GM12878 (cell line): ENCODE measurements around the gene MARCHF10. TPM values are rescaled to one million over a fixed set of nuclear protein-coding genes. Genes with fewer than 3 reads are reported as not detected.

Source experiments
- ATAC-seq: fragments of 200-7000 bp; cut with Tn5 transposase; 3 replicates; pipeline ENCODE4 v1.9.1; 2020; ENCODE audit warnings: mild to moderate bottlenecking, moderate library complexity
- BruUV-seq: library from RNA; stranded (reverse); fragments of 400-500 nt; replicated peaks from 2 replicates; lab custom pipeline; 2021; lab: Mats Ljungman, UMichigan
- CTCF ChIA-PET: fragments of 300-600 bp; sonication (Branson Sonifier 250); formaldehyde crosslinking; extraction: SDS; loops from one replicate; lab custom pipeline; 2021; ENCODE audit warnings: inconsistent platforms; lab: Yijun Ruan, JAX
- POLR2A ChIA-PET: fragments of 350-600 bp; formaldehyde crosslinking; extraction: SDS; loops from one replicate; lab custom pipeline; 2021; ENCODE audit warnings: inconsistent platforms; lab: Charles Lee
- RAD21 ChIA-PET: fragments of 300-600 bp; sonication (Branson Sonifier 250); formaldehyde crosslinking; loops from one replicate; lab custom pipeline; 2023; ENCODE audit warnings: antibody characterized with exemption; ENCODE audit not compliant: unreplicated experiment; lab: Charles Lee
- SMC1A ChIA-PET: fragments of 300-600 bp; sonication (Branson Sonifier 250); formaldehyde crosslinking; loops from one replicate; lab custom pipeline; 2023; ENCODE audit not compliant: unreplicated experiment, uncharacterized antibody; lab: Charles Lee
- DNase-seq: peaks from one replicate; pipeline ENCODE4 v3.0.0-alpha.2; 2011; ENCODE audit warnings: low read depth, low spot score
- FAIRE-seq: peaks from 3 replicates; lab custom pipeline; 2011; peaks lifted over from hg19 to GRCh38; lab: Jason Lieb, UNC
- H2AFZ ChIP-seq: 2 replicates; pipeline ENCODE4 v1.6.0; 2011; ENCODE audit warnings: low read depth, low read length, control low read depth; ENCODE audit not compliant: control insufficient read depth
- H3K27ac ChIP-seq: 2 replicates; pipeline ENCODE4 v1.5.1; 2011; ENCODE audit warnings: control low read depth; ENCODE audit not compliant: control insufficient read depth, insufficient read depth
- H3K27me3 ChIP-seq, 2 experiments: replicated peaks in 1 of 2; 2 replicates each; pipeline versions ENCODE4 v1.6.0 to v1.6.1; 2011; ENCODE audit warnings: low read length in 1 of 2; ENCODE audit not compliant: control insufficient read depth in 2 of 2, insufficient read depth in 2 of 2
- H3K36me3 ChIP-seq, 2 experiments: 2 replicates each; pipeline ENCODE4 v1.5.1; 2011; ENCODE audit warnings: low read length in 1 of 2; ENCODE audit not compliant: control insufficient read depth in 2 of 2, insufficient read depth in 2 of 2
- H3K4me1 ChIP-seq: 2 replicates; pipeline ENCODE4 v1.6.1; 2011; ENCODE audit warnings: mild to moderate bottlenecking, low read length, moderate library complexity, mixed read lengths; ENCODE audit not compliant: control insufficient read depth, insufficient read depth
- H3K4me2 ChIP-seq: 2 replicates; pipeline ENCODE4 v1.6.0; 2011; ENCODE audit warnings: control low read depth; ENCODE audit not compliant: control insufficient read depth, insufficient read depth
- H3K4me3 ChIP-seq: fragments of 200-600 bp; sonication (generic); 2 replicates; pipeline ENCODE4 v1.5.1; 2016
- H3K79me2 ChIP-seq: 2 replicates; pipeline ENCODE4 v1.6.0; 2011; ENCODE audit warnings: low read length; ENCODE audit not compliant: control insufficient read depth, insufficient read depth
- H3K9ac ChIP-seq: 2 replicates; pipeline ENCODE4 v1.8.0; 2011; ENCODE audit warnings: low read length, control low read depth, mixed read lengths; ENCODE audit not compliant: control insufficient read depth, insufficient read depth
- H3K9me3 ChIP-seq: replicated peaks from 3 replicates; pipeline ENCODE4 v1.5.1; 2011; ENCODE audit warnings: mild to moderate bottlenecking, low read length; ENCODE audit not compliant: control insufficient read depth, insufficient read depth
- H4K20me1 ChIP-seq: 2 replicates; pipeline ENCODE4 v1.6.0; 2011; ENCODE audit not compliant: control insufficient read depth, insufficient read depth
- BRCA1 ChIP-seq: IDR thresholded peaks from 2 replicates; pipeline ENCODE4 v1.6.1; 2011; ENCODE audit warnings: low read depth, low read length, improper control_type of control experiment
- CBX5 ChIP-seq: sonication (generic); IDR thresholded peaks from 2 replicates; pipeline ENCODE4 v1.6.1; 2016; ENCODE audit warnings: low read depth, moderate library complexity, mild to moderate bottlenecking, inconsistent platforms
- CEBPB ChIP-seq, 2 experiments: fragments of 150-350 bp in 1 of 2; IDR thresholded peaks; 2 replicates each; pipeline ENCODE4 v1.6.1; 2012 to 2014; ENCODE audit warnings: low read depth in 2 of 2, low read length in 2 of 2, borderline replicate concordance in 1 of 2, inconsistent platforms in 1 of 2
- EED ChIP-seq: sonication (generic); IDR thresholded peaks from 2 replicates; pipeline ENCODE4 v1.6.1; 2016; ENCODE audit warnings: antibody characterized with exemption, low read depth
- EGR1 ChIP-seq, 2 experiments: IDR thresholded peaks; 1 replicate in 1 of 2; 2 replicates in 1 of 2; pipeline ENCODE4 v1.6.1; 2011 to 2012; ENCODE audit warnings: low read depth in 2 of 2, low read length in 2 of 2, borderline replicate concordance in 1 of 2, mild to moderate bottlenecking in 1 of 2, moderate library complexity in 1 of 2
- ESRRA ChIP-seq: IDR thresholded peaks from 2 replicates; pipeline ENCODE4 v1.6.1; 2012; ENCODE audit warnings: mild to moderate bottlenecking, low read length, improper control_type of control experiment
- ETV6 ChIP-seq, 2 experiments: fragments of 450-650 bp in 1 of 2; IDR thresholded peaks in 1 of 2; conservative IDR thresholded peaks in 1 of 2; 2 replicates each; pipeline ENCODE4 v1.6.1; 2014; ENCODE audit warnings: antibody characterized with exemption in 1 of 2, borderline replicate concordance in 1 of 2, low read depth in 1 of 2, mild to moderate bottlenecking in 1 of 2, moderate library complexity in 1 of 2
- IKZF1 ChIP-seq: fragments of 450-650 bp; conservative IDR thresholded peaks from 2 replicates; pipeline ENCODE4 v1.6.1; 2017; ENCODE audit warnings: antibody characterized with exemption, mild to moderate bottlenecking
- KDM1A ChIP-seq: fragments of 200-600 bp; sonication (generic); IDR thresholded peaks from 2 replicates; pipeline ENCODE4 v1.6.1; 2016; ENCODE audit warnings: borderline replicate concordance
- MTA3 ChIP-seq: IDR thresholded peaks from 2 replicates; pipeline ENCODE4 v1.6.1; 2012; ENCODE audit warnings: low read length, inconsistent platforms, borderline replicate concordance
- MXI1 ChIP-seq: fragments of 150-350 bp; IDR thresholded peaks from 2 replicates; pipeline ENCODE4 v1.6.1; 2011; ENCODE audit warnings: low read depth, mild to moderate bottlenecking, inconsistent platforms, low read length, improper control_type of control experiment
- RB1 ChIP-seq: fragments of 450-650 bp; formaldehyde crosslinking; IDR thresholded peaks from 2 replicates; pipeline ENCODE4 v1.6.1; 2017; ENCODE audit warnings: mild to moderate bottlenecking, borderline replicate concordance
- SMAD1 ChIP-seq: fragments of 450-650 bp; IDR thresholded peaks from 2 replicates; pipeline ENCODE4 v1.6.1; 2018; ENCODE audit warnings: mild to moderate bottlenecking, low read depth; ENCODE audit not compliant: partially characterized antibody
- SP1 ChIP-seq: IDR thresholded peaks from one replicate; pipeline ENCODE4 v1.6.1; 2011; ENCODE audit warnings: low read depth, low read length
- SREBF2 ChIP-seq: IDR thresholded peaks from 2 replicates; pipeline ENCODE4 v1.6.1; 2012; ENCODE audit warnings: mild to moderate bottlenecking, low read length
- SUZ12 ChIP-seq: fragments of 200-600 bp; sonication (generic); IDR thresholded peaks from one replicate; pipeline ENCODE4 v1.6.1; 2018; ENCODE audit warnings: antibody characterized with exemption, mild to moderate bottlenecking; ENCODE audit not compliant: unreplicated experiment
- TBL1XR1 ChIP-seq: IDR thresholded peaks from 2 replicates; pipeline ENCODE4 v1.6.1; 2012; ENCODE audit warnings: low read depth, low read length, improper control_type of control experiment
- YBX1 ChIP-seq: fragments of 450-650 bp; IDR thresholded peaks from 2 replicates; pipeline ENCODE4 v1.6.1; 2016; ENCODE audit warnings: antibody characterized with exemption
- ZNF217 ChIP-seq: fragments of 450-650 bp; IDR thresholded peaks from 2 replicates; pipeline ENCODE4 v1.6.1; 2017; ENCODE audit warnings: antibody characterized with exemption, mild to moderate bottlenecking
- ZNF384 ChIP-seq: IDR thresholded peaks from 2 replicates; pipeline ENCODE4 v1.6.1; 2012; ENCODE audit warnings: low read depth, mild to moderate bottlenecking, low read length, improper control_type of control experiment, borderline replicate concordance
- ZNF622 ChIP-seq: fragments of 450-650 bp; IDR thresholded peaks from 2 replicates; pipeline ENCODE4 v1.6.1; 2017; ENCODE audit warnings: mild to moderate bottlenecking, inconsistent platforms
- WGBS: methylation state at CpG from one replicate; pipeline ENCODE4 v1.1.6; 2016; ENCODE audit warnings: low lambda C conversion rate; ENCODE audit not compliant: insufficient replicate concordance, insufficient coverage; ENCODE audit errors: missing lambda C conversion rate; 5-methylcytosine and 5-hydroxymethylcytosine counted together
- in situ Hi-C: fragments of 300-500 bp; cut with MboI; formaldehyde crosslinking; loops from 9 replicates; pipeline ENCODE4 v1.14.3; 2018; ENCODE audit warnings: mixed read lengths
- intact Hi-C: fragments of 100-400 bp; cut with micrococcal nuclease; formaldehyde crosslinking; loops from one replicate; pipeline ENCODE4 v1.14.2; 2022; ENCODE audit not compliant: unreplicated experiment
- polyA plus RNA-seq, 11 experiments: library from polyadenylated mRNA; depleted of rRNA in 4 of 11; unstranded in 6 of 11; stranded (reverse) in 5 of 11; fragments of >200 nt; fragmentation: Nextera tagmentation in 4 of 11; fragmentation: Illumina TruSeq in 1 of 11; extraction: Ambion mirVana in 4 of 11; extraction: Trizol in 1 of 11; gene quantifications; 1 replicate in 1 of 11; 2 replicates in 10 of 11; pipeline versions ENCODE4 v1.2.1 to v1.2.3, GENCODE V29; 2011 to 2016; ENCODE audit warnings: inconsistent platforms in 2 of 11, missing spikeins in 2 of 11, low read depth in 1 of 11
- total RNA-seq, 4 experiments: library from RNA; depleted of rRNA in 3 of 4; stranded (reverse); fragments of >200 nt in 3 of 4; fragmentation: Illumina TruSeq in 1 of 4; extraction: Trizol in 1 of 4; gene quantifications; 2 replicates each; pipeline versions ENCODE4 v1.2.1 to v1.2.3, GENCODE V29; 2013 to 2021
- TF ChIP-seq, protein P1 (sequence below): IDR thresholded peaks from 2 replicates; pipeline ENCODE4 v1.6.1; 2012; ENCODE audit warnings: low read depth, low read length, improper control_type of control experiment
- TF ChIP-seq, protein P2 (sequence below): IDR thresholded peaks from 2 replicates; pipeline ENCODE4 v1.6.1; 2012; ENCODE audit warnings: low read depth, low read length, improper control_type of control experiment

Gene MARCHF10
- total and polyA plus RNA-seq, 10 of the 15 experiments (the other 5 are each of a cell fraction or from before 2014, with no cell fraction given): 0.11 to 0.24 TPM; not detected in 8

DNA sequence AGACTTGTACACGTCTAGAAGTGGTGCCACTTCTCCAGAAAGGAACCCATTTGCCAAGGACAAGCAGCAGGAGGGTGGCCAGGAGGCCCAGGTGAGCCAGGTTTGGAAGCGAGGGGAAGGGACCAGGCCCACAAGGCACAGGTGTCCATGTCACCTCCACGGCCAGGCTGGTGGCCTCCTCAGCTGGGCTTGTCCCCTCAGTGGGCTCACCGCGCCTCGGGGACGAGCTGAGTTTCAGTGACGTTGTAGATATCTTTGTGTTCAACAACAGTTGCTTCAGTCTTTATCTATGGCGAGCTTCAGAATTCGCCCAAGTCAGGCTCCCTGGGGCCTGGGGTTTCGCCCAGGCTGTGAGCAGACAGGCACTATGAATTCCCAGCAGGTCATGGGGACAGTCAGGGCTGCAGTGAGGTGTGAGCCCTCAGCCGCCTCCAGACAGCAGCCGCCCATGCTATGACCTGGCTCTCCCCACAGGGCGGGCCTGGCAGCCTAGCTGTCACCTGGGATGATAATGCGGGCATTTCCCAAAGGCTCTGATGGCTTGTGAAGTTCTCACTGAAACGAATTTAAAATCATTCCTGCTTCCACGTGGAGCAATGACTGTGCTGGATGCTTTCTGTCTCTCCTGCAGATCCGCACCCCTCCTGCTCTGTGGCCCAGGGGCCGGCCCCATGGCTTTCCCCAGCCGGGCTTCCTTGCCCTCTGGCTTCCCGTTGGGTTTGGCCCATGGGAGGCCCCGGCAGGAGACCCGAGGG lies 91.1 kb downstream of the MARCHF10 start (continued):
- TF ChIP-seq EED (no peak), IKZF1 (no peak), CBX5 (no peak), TBL1XR1 (no peak), SMAD1 (no peak), ESRRA (no peak), EGR1 (IDR thresholded peaks at IDR 0.05; ENCODE audit: borderline replicate concordance in 1 of 2, low read depth in 2 of 2, low read length in 2 of 2) (no peak), CEBPB (IDR thresholded peaks at IDR 0.05; ENCODE audit: borderline replicate concordance in 1 of 2, low read depth in 2 of 2, low read length in 2 of 2) (no peak), BRCA1 (no peak)
- TF ChIP-seq, protein P1, sequence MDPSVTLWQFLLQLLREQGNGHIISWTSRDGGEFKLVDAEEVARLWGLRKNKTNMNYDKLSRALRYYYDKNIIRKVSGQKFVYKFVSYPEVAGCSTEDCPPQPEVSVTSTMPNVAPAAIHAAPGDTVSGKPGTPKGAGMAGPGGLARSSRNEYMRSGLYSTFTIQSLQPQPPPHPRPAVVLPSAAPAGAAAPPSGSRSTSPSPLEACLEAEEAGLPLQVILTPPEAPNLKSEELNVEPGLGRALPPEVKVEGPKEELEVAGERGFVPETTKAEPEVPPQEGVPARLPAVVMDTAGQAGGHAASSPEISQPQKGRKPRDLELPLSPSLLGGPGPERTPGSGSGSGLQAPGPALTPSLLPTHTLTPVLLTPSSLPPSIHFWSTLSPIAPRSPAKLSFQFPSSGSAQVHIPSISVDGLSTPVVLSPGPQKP: no peak

DNA sequence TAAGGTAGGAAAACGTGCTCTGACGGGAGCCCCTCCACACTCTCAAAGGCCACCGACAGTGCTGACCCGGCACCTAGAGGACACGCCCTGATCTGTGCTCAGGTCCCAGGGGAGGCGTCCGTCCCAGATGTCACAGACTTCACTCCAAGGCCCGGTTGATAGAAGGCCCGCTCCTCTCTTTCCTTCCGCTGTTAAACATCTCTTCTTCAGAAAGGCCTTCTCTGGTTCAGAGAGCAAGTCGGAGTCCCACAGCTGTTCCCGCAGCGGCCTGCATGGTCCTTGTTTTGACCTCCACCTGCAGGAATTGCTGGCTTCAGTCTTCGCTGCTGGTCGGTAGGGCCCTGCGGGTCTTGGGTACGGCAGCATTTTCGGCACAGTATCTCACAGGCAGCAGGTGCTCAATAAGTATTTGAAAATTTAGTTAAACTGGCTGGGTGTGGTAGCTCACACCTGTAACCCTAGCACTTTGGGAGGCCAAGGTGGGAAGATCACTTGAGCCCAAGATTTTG lies 92.2 kb downstream of the MARCHF10 start:
- Histone ChIP-seq H3K4me3 (no peak overlapping the region), H2AFZ (no peak overlapping the region), H3K79me2 (no peaks in the 10 kb centered on the region), H3K4me2 (no peak overlapping the region), H3K4me1 (no peaks in the 10 kb centered on the region), H3K9ac (no peak overlapping the region), H4K20me1 (no peaks in the 10 kb centered on the region), H3K9me3 (no peaks in the 10 kb centered on the region; the same call in 2 of the 3 replicates), H3K27ac (no peak overlapping the region), H3K27me3 (no peaks in the 10 kb centered on the region), H3K36me3 (no peaks in the 10 kb centered on the region)
- ATAC-seq (no peak), DNase-seq (no peak), FAIRE-seq (no peak)
- in situ Hi-C loops (no loop called here), intact Hi-C loops (no loop called here)
- BruUV-seq: no TSS peak
- SMC1A ChIA-PET: no interaction called here
- CTCF ChIA-PET: interaction anchor here (0.9 kb wide), 1 partner anchor 15 kb away, joined by 4 read pairs; no protein-coding TSS in a partner anchor
- POLR2A ChIA-PET: interaction anchor here (0.7 kb wide), 1 partner anchor 34 kb away, joined by 4 read pairs; no protein-coding TSS in a partner anchor
- 91% methylated on average over 18 of the region's 18 CpGs for WGBS
- RAD21 ChIA-PET: no interaction called here
- TF ChIP-seq YBX1 (no peak), SREBF2 (no peak), ZNF622 (no peak), ZNF217 (no peak), MTA3 (no peak), ETV6 (conservative IDR thresholded peaks at IDR 0.05 in 1 of 2, IDR thresholded peaks at IDR 0.05 in 1 of 2; ENCODE audit: borderline replicate concordance in 1 of 2, low read depth in 1 of 2) (no peak), KDM1A (no peak), SP1 (no peak), ZNF384 (no peak), RB1 (no peak), MXI1 (no peak), SUZ12 (no peak)
- TF ChIP-seq, protein P2, sequence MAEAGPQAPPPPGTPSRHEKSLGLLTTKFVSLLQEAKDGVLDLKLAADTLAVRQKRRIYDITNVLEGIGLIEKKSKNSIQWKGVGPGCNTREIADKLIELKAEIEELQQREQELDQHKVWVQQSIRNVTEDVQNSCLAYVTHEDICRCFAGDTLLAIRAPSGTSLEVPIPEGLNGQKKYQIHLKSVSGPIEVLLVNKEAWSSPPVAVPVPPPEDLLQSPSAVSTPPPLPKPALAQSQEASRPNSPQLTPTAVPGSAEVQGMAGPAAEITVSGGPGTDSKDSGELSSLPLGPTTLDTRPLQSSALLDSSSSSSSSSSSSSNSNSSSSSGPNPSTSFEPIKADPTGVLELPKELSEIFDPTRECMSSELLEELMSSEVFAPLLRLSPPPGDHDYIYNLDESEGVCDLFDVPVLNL: no peak
